Mesenteric fat pad (tissue), 1 donor: ENCODE data around the gene HSCB. TPM values are rescaled to one million over a fixed set of nuclear protein-coding genes. Genes with fewer than 3 reads are reported as not detected.

Source experiments
- total RNA-seq: library from RNA; stranded (reverse); fragmentation: NEBNext Ultra II Directional; extraction: Animal tissue kit (Norgen Biotek cat#: 25700); gene quantifications from one replicate; pipeline ENCODE4 v1.2.1, GENCODE V29; 2021
- donor health status: DM: yes; HTN: yes; CAD: no.

Gene HSCB
- total RNA-seq, 1 donor from 2014 or later = 11.9 TPM

Other genes with a start within 250 kb of the HSCB start
- gene TTC28, start 62.2 kb upstream of the HSCB start, total RNA-seq = 34.1 TPM
- 5.3 TPM for gene CHEK2, start 219 bp upstream of the HSCB start, total RNA-seq
- gene CCDC117, start 30.7 kb downstream of the HSCB start, total RNA-seq = 23.1 TPM
- gene XBP1, start 58.5 kb downstream of the HSCB start, total RNA-seq = 180 TPM
- gene ZNRF3, start 141.5 kb downstream of the HSCB start, total RNA-seq = 12.1 TPM